ENCODE data around the gene GLCCI1. TPM values are rescaled to one million over a fixed set of nuclear protein-coding genes. Genes with fewer than 3 reads are reported as not detected.
A peak's percentile ranks its signal among the peaks of the same experiment; 100 is the strongest.

Gene GLCCI1
- total RNA-seq, 1 experiment from 2014 or later, result 8.5 TPM

DNA sequence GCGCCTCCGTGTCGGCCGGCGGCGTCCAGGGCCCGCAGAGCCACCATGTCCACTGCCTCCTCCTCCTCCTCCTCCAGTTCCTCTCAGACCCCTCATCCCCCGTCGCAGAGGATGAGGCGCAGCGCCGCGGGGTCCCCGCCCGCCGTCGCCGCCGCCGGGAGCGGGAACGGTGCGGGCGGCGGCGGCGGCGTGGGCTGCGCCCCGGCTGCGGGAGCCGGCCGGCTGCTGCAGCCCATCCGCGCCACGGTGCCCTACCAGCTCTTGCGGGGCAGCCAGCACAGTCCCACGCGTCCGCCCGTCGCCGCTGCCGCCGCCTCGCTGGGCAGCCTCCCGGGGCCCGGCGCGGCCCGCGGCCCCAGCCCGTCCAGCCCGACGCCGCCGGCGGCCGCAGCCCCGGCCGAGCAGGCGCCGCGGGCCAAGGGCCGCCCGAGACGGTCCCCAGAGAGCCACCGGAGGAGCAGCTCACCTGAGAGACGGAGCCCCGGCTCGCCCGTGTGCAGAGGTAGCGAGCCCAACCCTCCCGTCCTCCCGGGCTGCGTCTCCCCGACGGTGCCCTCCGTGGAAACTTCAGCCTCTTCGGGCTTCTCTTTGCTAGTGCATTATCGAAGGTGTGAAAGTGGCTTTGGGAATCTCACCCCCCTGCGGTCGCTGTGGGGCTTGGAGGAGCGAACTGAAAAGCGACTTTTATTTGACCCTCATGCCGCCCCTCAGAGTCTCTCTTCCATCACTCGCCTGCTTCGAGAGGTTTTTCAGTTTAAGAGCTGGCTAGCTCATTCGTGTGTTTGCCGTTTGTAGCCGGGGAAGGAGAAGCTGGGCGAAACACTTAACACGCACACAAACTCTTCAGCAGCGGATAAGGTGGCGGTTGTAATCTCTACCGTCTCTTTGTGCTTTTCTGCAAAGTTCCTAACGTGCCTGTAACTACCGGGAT, 975 bp downstream of the GLCCI1 start:
- TF ChIP-seq EZH2 (IDR thresholded peaks at IDR 0.05; ENCODE audit: low read length, unreplicated experiment), result no peak
- TF ChIP-seq EZH2phosphoT487 (IDR thresholded peaks at IDR 0.05; ENCODE audit: borderline replicate concordance, low read length), result no peak
- no peak; the same call in 1 of the 2 replicates for TF ChIP-seq CTCF (conservative IDR thresholded peaks at IDR 0.05; ENCODE audit: low read depth, low read length)
- intact Hi-C loops (cut with micrococcal nuclease), result loop anchor here (1.0 to 10.0 kb wide), 7 partner anchors 14 to 375 kb away; partner anchors contain the start of gene UMAD1
- H2AFZ ChIP-seq (ENCODE audit: low read length), result peak overlapping the region; percentile 75
- ATAC-seq, result peak; percentile 8
- peak overlapping the region; percentile 90 for H3K4me2 ChIP-seq (ENCODE audit: low read length)
- H3K79me2 ChIP-seq (ENCODE audit: low read length), result peaks cover 50% of the 10 kb centered on the region
- no peaks in the 10 kb centered on the region for H3F3A ChIP-seq (ENCODE audit: low read length, unreplicated experiment)
- peak overlapping the region; percentile 70 for H3K27ac ChIP-seq (ENCODE audit: low read length)
- no peaks in the 10 kb centered on the region for H3K9me3 ChIP-seq (ENCODE audit: low read length)
- no TSS peak for BruUV-seq (replicated peaks)
- H3K9me2 ChIP-seq (replicated peaks; ENCODE audit: low read length), result no peaks in the 10 kb centered on the region
- peak overlapping the region; percentile 88 for H3K4me3 ChIP-seq (ENCODE audit: low read length)
- H3K27me3 ChIP-seq (ENCODE audit: low read length), result no peaks in the 10 kb centered on the region
- H4K20me1 ChIP-seq (ENCODE audit: low read length), result peaks cover 14% of the 10 kb centered on the region; the same call in 1 of the 2 replicates
- CTCF ChIA-PET, result interaction anchor here (1.3 kb wide), 1 partner anchor 66 kb away, joined by 5 read pairs; no protein-coding TSS in a partner anchor
- no peaks in the 10 kb centered on the region for H3K36me3 ChIP-seq (ENCODE audit: low read depth, low read length)
- peak; percentile 33 for DNase-seq
- peaks cover 35% of the 10 kb centered on the region for H3K4me1 ChIP-seq (ENCODE audit: insufficient read depth, low read length)
- POLR2A ChIA-PET (ENCODE audit: unreplicated experiment), result interaction anchor here (0.6 to 1.8 kb wide), 5 partner anchors 12 to 123 kb away, joined by 3 to 7 read pairs (median 4); no protein-coding TSS in a partner anchor
- peak overlapping the region; percentile 81 for H3K9ac ChIP-seq (ENCODE audit: low read length)

DNA sequence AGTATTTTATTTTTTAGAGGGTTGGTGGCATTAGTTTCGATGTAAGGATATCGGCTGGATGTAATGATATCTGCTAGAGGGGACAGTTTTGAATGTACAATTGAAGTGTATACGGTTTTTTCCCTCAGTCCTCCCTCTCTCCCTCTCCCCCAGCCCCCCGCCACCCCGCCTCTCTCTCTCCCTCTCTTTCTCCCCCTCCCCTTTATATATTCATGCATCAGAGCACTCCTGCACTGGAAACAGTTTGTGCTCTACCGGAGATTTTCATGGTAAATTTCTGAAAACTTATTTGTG, 1.6 kb downstream of the GLCCI1 start:
- H3K36me3 ChIP-seq (ENCODE audit: low read depth, low read length), result no peaks in the 10 kb centered on the region
- peaks cover 57% of the 10 kb centered on the region for H3K79me2 ChIP-seq (ENCODE audit: low read length)
- ChIA-PET CTCF (interaction anchor here (0.8 to 1.3 kb wide), 2 partner anchors 26 to 65 kb away, joined by 3 to 5 read pairs; no protein-coding TSS in a partner anchor), POLR2A (ENCODE audit: unreplicated experiment) (interaction anchor here (0.6 to 0.7 kb wide), 7 partner anchors 12 to 543 kb away, joined by 3 to 10 read pairs (median 6); no protein-coding TSS in a partner anchor)
- no peaks in the 10 kb centered on the region for H3F3A ChIP-seq (ENCODE audit: low read length, unreplicated experiment)
- TF ChIP-seq EZH2phosphoT487 (IDR thresholded peaks at IDR 0.05; ENCODE audit: borderline replicate concordance, low read length) (no peak), CTCF (conservative IDR thresholded peaks at IDR 0.05; ENCODE audit: low read depth, low read length) (no peak), EZH2 (IDR thresholded peaks at IDR 0.05; ENCODE audit: low read length, unreplicated experiment) (no peak)
- DNase-seq, result no peak
- no TSS peak for BruUV-seq (replicated peaks)
- no peaks in the 10 kb centered on the region for H3K9me3 ChIP-seq (ENCODE audit: low read length)
- peak overlapping the region; percentile 71 for H2AFZ ChIP-seq (ENCODE audit: low read length)
- peaks cover 14% of the 10 kb centered on the region; the same call in 1 of the 2 replicates for H4K20me1 ChIP-seq (ENCODE audit: low read length)
- ATAC-seq, result no peak
- no peak overlapping the region for H3K27ac ChIP-seq (ENCODE audit: low read length)
- H3K4me1 ChIP-seq (ENCODE audit: insufficient read depth, low read length), result peaks cover 35% of the 10 kb centered on the region
- intact Hi-C loops (cut with micrococcal nuclease), result loop anchor here (1.0 to 10.0 kb wide), 5 partner anchors 13 to 375 kb away; no protein-coding TSS in a partner anchor
- no peaks in the 10 kb centered on the region for H3K27me3 ChIP-seq (ENCODE audit: low read length)
- H3K9me2 ChIP-seq (replicated peaks; ENCODE audit: low read length), result no peaks in the 10 kb centered on the region
- peak overlapping the region; percentile 86 for H3K4me3 ChIP-seq (ENCODE audit: low read length)
- H3K4me2 ChIP-seq (ENCODE audit: low read length), result peak overlapping the region; percentile 83
- H3K9ac ChIP-seq (ENCODE audit: low read length), result peak overlapping the region; percentile 70

Measured in PC-3 (cell line).